GM19397 (cell line): ENCODE data around the gene APRT.
"Not testable (repeated sequence)": the region's sequence is repeated elsewhere in the genome, so short reads cannot be mapped to it uniquely, and the experiment has no call there.

Experiments used
- ATAC-seq: cut with Tn5 transposase; IDR thresholded peaks from one replicate; pipeline ENCODE4 v1.9.1; 2021; ENCODE audit warnings: mild to moderate bottlenecking, moderate library complexity; ENCODE audit not compliant: unreplicated experiment

APRT gene

GRCh38 chr16:88774544-88775393 is 37.0 kb downstream of the APRT start:
- ATAC-seq, result no peak

GRCh38 chr16:88773812-88774291 is 37.9 kb downstream of the APRT start:
- no peak for ATAC-seq

GRCh38 chr16:88772871-88773811 is 38.6 kb downstream of the APRT start:
- ATAC-seq, result no peak

- not testable (repeated sequence) for ATAC-seq
These were observed 39.9 kb downstream of the APRT start for GRCh38 chr16:88771781-88772180.

GRCh38 chr16:88771294-88771772 is 40.4 kb downstream of the APRT start:
- ATAC-seq, result no peak

GRCh38 chr16:88770461-88771293 is 41.1 kb downstream of the APRT start:
- no peak for ATAC-seq

GRCh38 chr16:88769617-88770460 is 41.9 kb downstream of the APRT start:
- no peak for ATAC-seq

GRCh38 chr16:88768071-88768783 is 43.5 kb downstream of the APRT start:
- ATAC-seq, result no peak

GRCh38 chr16:88767546-88768070 is 44.1 kb downstream of the APRT start:
- ATAC-seq, result no peak

- no peak for ATAC-seq
These were observed 44.8 kb downstream of the APRT start for GRCh38 chr16:88766975-88767374.

- ATAC-seq, result no peak
These were observed 46.8 kb downstream of the APRT start for GRCh38 chr16:88764913-88765349.

- no peak for ATAC-seq
These were observed 47.6 kb downstream of the APRT start for GRCh38 chr16:88764080-88764479.

- ATAC-seq, result no peak
These were observed 48.1 kb downstream of the APRT start for GRCh38 chr16:88763502-88764053.

- ATAC-seq, result no peak
These were observed 48.8 kb downstream of the APRT start for GRCh38 chr16:88762941-88763340.

GRCh38 chr16:88762258-88762870 is 49.4 kb downstream of the APRT start:
- no peak for ATAC-seq

GRCh38 chr16:88761830-88762229 is 49.9 kb downstream of the APRT start:
- no peak for ATAC-seq

- ATAC-seq, result no peak
These were observed 50.6 kb downstream of the APRT start for GRCh38 chr16:88761143-88761534.
